Measurements from ENCODE around the gene CDHR3.

CDHR3 gene

GRCh38 chr7:106069471-106070200, 106.6 kb downstream of the CDHR3 start:
- intact Hi-C loops (cut with DNase I) = no loop called here
- peak in 1 of 42 donors; percentile 17 for DNase-seq

GRCh38 chr7:106070201-106070551, 107.1 kb downstream of the CDHR3 start:
- intact Hi-C loops (cut with DNase I) = no loop called here
- DNase-seq = peak in 1 of 42 donors; percentile 31

GRCh38 chr7:106070567-106071254, 107.6 kb downstream of the CDHR3 start:
- DNase-seq = peak in 2 of 42 donors; percentile 16 to 17
- intact Hi-C loops (cut with DNase I) = no loop called here

GRCh38 chr7:106071356-106071998, 108.4 kb downstream of the CDHR3 start:
- intact Hi-C loops (cut with DNase I) = no loop called here
- DNase-seq = no peak

- intact Hi-C loops (cut with DNase I) = no loop called here
- no peak for DNase-seq
Observed at GRCh38 chr7:106071999-106072714, 109.1 kb downstream of the CDHR3 start.

GRCh38 chr7:106072715-106073091, 109.6 kb downstream of the CDHR3 start:
- no peak for DNase-seq
- intact Hi-C loops (cut with DNase I) = no loop called here

- no peak for DNase-seq
- intact Hi-C loops (cut with DNase I) = no loop called here
Observed at GRCh38 chr7:106073701-106074100, 110.6 kb downstream of the CDHR3 start.

GRCh38 chr7:106074257-106074656, 111.2 kb downstream of the CDHR3 start:
- no peak for DNase-seq
- intact Hi-C loops (cut with DNase I) = no loop called here

GRCh38 chr7:106075937-106076336, 112.9 kb downstream of the CDHR3 start:
- peak in 1 of 42 donors; percentile 13 for DNase-seq

GRCh38 chr7:106076537-106076936, 113.5 kb downstream of the CDHR3 start:
- no peak for DNase-seq
- intact Hi-C loops (cut with DNase I) = no loop called here

More at GRCh38 chr7:106075937-106076336, 112.9 kb downstream of the CDHR3 start:
- intact Hi-C loops (cut with DNase I) = no loop called here

- DNase-seq = no peak
- intact Hi-C loops (cut with DNase I) = no loop called here
Observed at GRCh38 chr7:106080300-106080987, 117.4 kb downstream of the CDHR3 start.

GRCh38 chr7:106082087-106082854, 119.2 kb downstream of the CDHR3 start:
- no peak for DNase-seq
- intact Hi-C loops (cut with DNase I) = no loop called here
